Tibial artery (tissue), 4 donors: ENCODE measurements around the gene RAPGEF4.
"Not testable (repeated sequence)": the region's sequence is repeated elsewhere in the genome, so short reads cannot be mapped to it uniquely, and the experiment has no call there.

Experiments
- DNase-seq, 2 donors: peaks; one replicate each; pipeline ENCODE4 v3.0.0-alpha.2; 2019
- H3K27ac ChIP-seq, 2 donors: fragments of 200-600 bp; sonication (generic) in 1 of 2; 1 replicate in 1 of 2; 2 replicates in 1 of 2; pipeline ENCODE4 v1.5.1; 2018 to 2019; ENCODE audit warnings: mild to moderate bottlenecking in 1 of 2
- H3K27me3 ChIP-seq, 2 donors: fragments of 200-600 bp; sonication (generic) in 1 of 2; one replicate each; pipeline versions ENCODE4 v1.5.1 to v1.6.0; 2016 to 2019
- H3K36me3 ChIP-seq, 3 donors: fragments of 200-600 bp; sonication (generic) in 2 of 3; one replicate each; pipeline ENCODE4 v1.5.1; 2016 to 2019; ENCODE audit warnings: mild to moderate bottlenecking in 2 of 3
- H3K4me1 ChIP-seq, 4 donors: fragments of 200-600 bp; sonication (generic) in 2 of 4; 1 replicate in 3 of 4; 2 replicates in 1 of 4; pipeline ENCODE4 v1.5.1; 2016 to 2019
- H3K4me3 ChIP-seq, 2 donors: fragments of 200-600 bp; sonication (generic) in 1 of 2; 1 replicate in 1 of 2; 2 replicates in 1 of 2; pipeline ENCODE4 v1.5.1; 2018 to 2019; ENCODE audit warnings: mild to moderate bottlenecking in 2 of 2
- H3K9me3 ChIP-seq, 3 donors: fragments of 200-600 bp; sonication (generic) in 1 of 3; one replicate each; pipeline ENCODE4 v1.5.1; 2016 to 2019
- intact Hi-C: fragments of 100-400 bp; cut with DNase I; formaldehyde crosslinking; loops from one replicate; pipeline ENCODE4 v1.15.0; 2023; ENCODE audit warnings: low total_unique reads
- TF ChIP-seq, protein P1 (sequence below), 2 experiments: fragments of 200-600 bp in 1 of 2; fragments of 450-650 bp in 1 of 2; IDR thresholded peaks; one replicate each; pipeline ENCODE4 v1.5.1; 2017 to 2019; ENCODE audit warnings: antibody characterized with exemption in 2 of 2, mild to moderate bottlenecking in 1 of 2, moderate library complexity in 1 of 2

The RAPGEF4 gene

DNA sequence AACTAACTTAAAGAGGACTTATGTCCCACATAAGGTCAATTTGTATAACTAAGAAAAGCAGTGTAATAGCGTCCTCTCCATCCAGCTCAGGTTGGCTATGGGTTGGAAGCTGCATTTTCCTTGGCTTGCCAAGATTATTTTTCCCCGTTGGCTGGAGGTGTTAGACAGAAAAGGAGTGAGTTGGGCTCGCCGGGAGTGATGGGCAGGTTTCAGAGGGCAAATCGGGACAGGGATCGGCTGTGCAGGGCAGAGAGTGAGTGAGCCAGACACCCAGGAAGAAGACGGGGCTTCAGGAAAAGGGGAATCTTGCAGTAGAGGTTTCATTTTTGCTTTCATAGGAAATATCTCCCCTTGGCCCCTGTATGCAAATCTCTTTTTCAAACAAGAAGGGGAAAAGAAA lies 298.5 kb downstream of the RAPGEF4 start:
- no peak for DNase-seq
- H3K36me3 ChIP-seq, result no peaks in the 10 kb centered on the region
- intact Hi-C loops, result no loop called here
- H3K4me3 ChIP-seq, result no peak overlapping the region
- TF ChIP-seq, protein P1, sequence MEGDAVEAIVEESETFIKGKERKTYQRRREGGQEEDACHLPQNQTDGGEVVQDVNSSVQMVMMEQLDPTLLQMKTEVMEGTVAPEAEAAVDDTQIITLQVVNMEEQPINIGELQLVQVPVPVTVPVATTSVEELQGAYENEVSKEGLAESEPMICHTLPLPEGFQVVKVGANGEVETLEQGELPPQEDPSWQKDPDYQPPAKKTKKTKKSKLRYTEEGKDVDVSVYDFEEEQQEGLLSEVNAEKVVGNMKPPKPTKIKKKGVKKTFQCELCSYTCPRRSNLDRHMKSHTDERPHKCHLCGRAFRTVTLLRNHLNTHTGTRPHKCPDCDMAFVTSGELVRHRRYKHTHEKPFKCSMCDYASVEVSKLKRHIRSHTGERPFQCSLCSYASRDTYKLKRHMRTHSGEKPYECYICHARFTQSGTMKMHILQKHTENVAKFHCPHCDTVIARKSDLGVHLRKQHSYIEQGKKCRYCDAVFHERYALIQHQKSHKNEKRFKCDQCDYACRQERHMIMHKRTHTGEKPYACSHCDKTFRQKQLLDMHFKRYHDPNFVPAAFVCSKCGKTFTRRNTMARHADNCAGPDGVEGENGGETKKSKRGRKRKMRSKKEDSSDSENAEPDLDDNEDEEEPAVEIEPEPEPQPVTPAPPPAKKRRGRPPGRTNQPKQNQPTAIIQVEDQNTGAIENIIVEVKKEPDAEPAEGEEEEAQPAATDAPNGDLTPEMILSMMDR (IDR thresholded peaks at IDR 0.05), result no peak
- no peaks in the 10 kb centered on the region for H3K9me3 ChIP-seq
- H3K4me1 ChIP-seq, result no peaks in the 10 kb centered on the region
- no peaks in the 10 kb centered on the region for H3K27me3 ChIP-seq
- no peak overlapping the region for H3K27ac ChIP-seq

DNA sequence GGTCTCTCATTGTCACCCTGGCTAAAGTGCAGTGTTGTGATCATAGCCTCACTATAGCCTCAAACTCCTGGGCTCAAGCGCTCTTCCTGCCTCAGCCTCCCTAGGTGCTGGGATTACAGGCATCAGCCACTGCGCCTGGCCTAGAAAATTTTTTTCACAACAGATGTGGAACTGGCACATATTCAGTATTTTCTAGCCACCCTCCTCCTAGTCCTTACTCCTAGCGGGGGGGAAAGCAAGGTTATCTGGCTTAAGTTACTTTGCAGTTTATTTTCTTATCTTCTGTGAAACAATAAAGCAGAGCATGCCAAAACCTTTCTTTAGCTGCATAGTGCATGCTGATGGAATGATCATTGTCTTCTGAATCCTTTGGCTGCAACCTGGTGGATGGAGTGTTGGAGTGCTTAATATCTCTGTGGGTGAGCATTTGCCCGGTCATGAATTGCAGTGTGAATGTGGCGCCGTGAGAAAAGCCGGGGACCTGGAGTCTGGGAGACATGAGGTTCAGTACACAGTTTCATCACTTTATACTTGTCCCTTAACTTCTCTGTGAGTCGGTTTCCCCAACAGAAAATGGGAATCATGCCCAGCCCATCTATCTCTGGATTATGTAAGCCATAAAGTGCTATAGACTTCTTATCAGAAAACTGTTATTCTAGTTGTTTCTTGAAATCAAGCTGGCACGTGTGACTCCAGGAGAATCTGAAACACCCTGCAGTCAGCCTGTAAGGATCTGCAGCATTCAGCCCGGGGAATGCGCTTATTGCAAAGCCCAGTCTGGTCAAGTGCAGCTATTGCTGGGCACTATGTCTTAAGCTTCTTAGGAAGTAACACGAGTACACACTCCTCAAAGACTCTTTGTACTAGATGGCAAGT lies 301.8 kb downstream of the RAPGEF4 start:
- Histone ChIP-seq H3K36me3 (no peaks in the 10 kb centered on the region), H3K27me3 (no peaks in the 10 kb centered on the region), H3K9me3 (no peaks in the 10 kb centered on the region), H3K4me3 (no peak overlapping the region), H3K27ac (no peak overlapping the region), H3K4me1 (no peaks in the 10 kb centered on the region)
- intact Hi-C loops, result no loop called here
- DNase-seq, result no peak
- TF ChIP-seq, protein P1 (IDR thresholded peaks at IDR 0.05), result no peak

DNA sequence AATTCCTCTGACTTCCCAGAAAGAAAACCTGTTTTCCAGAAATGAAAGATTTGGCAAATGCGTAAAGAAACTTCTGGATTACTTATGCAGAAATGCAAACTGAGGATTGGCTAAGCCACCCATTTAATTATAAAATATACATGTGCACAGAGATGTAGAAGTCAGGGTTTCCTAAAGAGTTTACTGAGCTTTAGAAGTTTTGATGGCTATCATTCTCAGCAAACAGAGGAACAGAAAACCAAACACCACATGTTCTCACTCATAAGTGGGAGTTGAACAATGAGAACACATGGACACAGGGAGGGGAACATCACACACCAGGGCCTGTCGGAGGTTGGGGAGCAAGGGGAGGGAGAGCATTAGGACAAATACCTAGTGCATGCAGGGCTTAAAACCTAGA lies 302.6 kb downstream of the RAPGEF4 start:
- H3K4me3 ChIP-seq, H3K36me3 ChIP-seq, H3K9me3 ChIP-seq, DNase-seq, H3K27me3 ChIP-seq, intact Hi-C loops, H3K27ac ChIP-seq, H3K4me1 ChIP-seq: not testable (repeated sequence)

DNA sequence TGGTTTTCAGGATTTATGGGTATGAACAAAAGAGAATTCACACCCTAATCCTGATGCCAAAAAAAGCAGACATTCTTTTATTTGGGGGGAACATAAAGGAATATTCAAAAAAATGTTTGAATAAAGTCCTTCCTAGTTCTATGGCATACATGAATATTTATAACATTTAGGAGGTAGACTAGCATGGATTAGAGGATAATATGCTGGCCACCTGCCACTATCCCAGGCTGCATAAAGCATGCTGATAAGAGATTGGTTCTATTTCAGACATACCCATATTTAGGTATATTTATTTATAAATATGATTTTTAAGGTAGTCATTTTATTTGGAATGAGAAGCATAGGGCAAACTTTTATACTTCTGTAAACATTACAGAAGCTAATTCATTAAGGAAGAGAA lies 305.1 kb downstream of the RAPGEF4 start:
- intact Hi-C loops, result no loop called here
- Histone ChIP-seq H3K4me3 (no peak overlapping the region), H3K4me1 (no peaks in the 10 kb centered on the region), H3K36me3 (no peaks in the 10 kb centered on the region), H3K9me3 (no peaks in the 10 kb centered on the region), H3K27me3 (no peaks in the 10 kb centered on the region), H3K27ac (no peak overlapping the region)
- TF ChIP-seq, protein P1 (IDR thresholded peaks at IDR 0.05), result no peak
- no peak for DNase-seq

DNA sequence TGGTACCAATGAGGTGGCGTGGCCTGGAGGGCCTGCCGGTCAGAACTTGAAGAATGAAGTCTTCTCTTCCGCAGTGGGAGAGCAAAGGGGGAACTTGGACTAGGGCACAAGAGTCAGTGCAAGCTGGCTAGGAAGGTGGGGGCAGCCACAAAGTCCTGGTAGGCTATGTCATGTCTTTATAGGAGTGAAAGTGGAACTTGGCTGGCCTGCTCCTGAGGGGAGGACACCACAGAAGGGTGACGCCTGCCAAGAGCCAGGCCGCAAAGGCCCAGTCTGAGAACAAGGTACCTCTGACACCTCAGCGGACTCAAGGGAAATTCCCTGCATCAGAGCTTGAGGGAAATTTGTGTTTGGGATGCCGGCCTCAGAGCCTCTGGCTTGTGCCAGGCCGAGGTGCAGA lies 307.8 kb downstream of the RAPGEF4 start:
- Histone ChIP-seq H3K9me3 (no peaks in the 10 kb centered on the region), H3K27ac (no peak overlapping the region), H3K4me3 (no peak overlapping the region), H3K4me1 (peaks cover 0 to 7% (median 3%) of the 10 kb centered on the region in 4 donors), H3K36me3 (no peaks in the 10 kb centered on the region), H3K27me3 (no peaks in the 10 kb centered on the region)
- TF ChIP-seq, protein P1 (IDR thresholded peaks at IDR 0.05), result no peak
- intact Hi-C loops, result no loop called here
- peak in 1 of 2 donors; percentile 48 for DNase-seq

DNA sequence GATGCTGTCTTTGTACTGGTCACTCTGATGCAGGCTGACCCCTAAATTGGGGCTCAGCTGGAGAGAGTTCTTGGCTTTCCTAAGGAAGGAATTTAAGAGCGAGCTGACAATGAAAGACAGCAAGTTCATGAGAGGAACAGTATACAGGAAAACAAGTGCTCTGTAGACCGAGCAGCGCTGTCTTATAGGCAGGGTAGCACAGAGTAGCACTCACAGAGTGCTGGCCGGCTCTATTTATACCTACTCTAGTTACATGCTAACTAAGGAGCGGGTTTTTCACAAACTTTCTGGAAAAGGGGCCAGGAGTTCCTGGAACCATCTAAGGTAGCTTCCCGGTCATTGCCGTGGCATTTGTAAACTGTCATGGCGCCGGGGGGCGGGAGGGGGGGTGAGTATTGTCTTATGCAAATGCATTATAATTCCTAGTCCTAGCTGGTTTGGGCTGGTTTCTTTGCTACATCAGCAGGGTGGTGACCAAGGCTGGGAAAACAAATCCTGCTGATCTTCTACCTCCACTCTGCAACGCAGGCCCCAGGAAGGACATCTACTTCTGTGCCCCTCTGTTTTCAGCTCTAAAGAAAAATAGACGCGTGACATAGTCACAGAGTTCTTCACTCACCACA lies 308.4 kb downstream of the RAPGEF4 start:
- intact Hi-C loops, result no loop called here
- no peaks in the 10 kb centered on the region for H3K27me3 ChIP-seq
- no peaks in the 10 kb centered on the region for H3K9me3 ChIP-seq
- H3K4me1 ChIP-seq, result peaks cover 0 to 11% (median 4%) of the 10 kb centered on the region in 4 donors
- DNase-seq, result no peak
- no peak overlapping the region for H3K4me3 ChIP-seq
- no peak overlapping the region for H3K27ac ChIP-seq
- H3K36me3 ChIP-seq, result no peaks in the 10 kb centered on the region
- TF ChIP-seq, protein P1 (IDR thresholded peaks at IDR 0.05), result no peak
